ENCODE results near the gene MEA1. TPM values are rescaled to one million over a fixed set of nuclear protein-coding genes. Genes with fewer than 3 reads are reported as not detected.
"Not testable (repeated sequence)": the region's sequence is repeated elsewhere in the genome, so short reads cannot be mapped to it uniquely, and the experiment has no call there.

The MEA1 gene
- total RNA-seq, 1 experiment from 2014 or later = 77.6 TPM

DNA sequence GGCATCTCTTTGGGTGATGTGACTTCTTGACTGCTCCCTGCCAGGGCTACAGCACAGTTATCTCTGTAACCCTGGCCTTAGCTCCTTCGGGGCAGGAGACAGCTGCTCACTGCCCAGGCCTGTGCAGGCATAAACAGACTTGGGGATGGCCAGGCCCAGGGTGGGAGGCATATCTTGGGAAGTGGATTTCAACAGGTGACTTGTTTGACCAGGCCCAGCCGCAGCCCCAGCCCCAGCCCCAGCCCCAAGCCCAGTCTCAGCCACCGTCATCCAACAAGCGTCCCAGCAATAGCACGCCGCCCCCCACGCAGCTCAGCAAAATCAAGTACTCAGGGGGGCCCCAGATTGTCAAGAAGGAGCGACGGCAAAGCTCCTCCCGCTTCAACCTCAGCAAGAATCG is 7.5 kb downstream of the MEA1 start:
- Histone ChIP-seq H2AFZ (no peak overlapping the region), H3K9me2 (ENCODE audit: insufficient read depth) (no peaks in the 10 kb centered on the region), H3K4me2 (no peak overlapping the region), H3K9me3 (ENCODE audit: insufficient read depth, low read depth) (no peaks in the 10 kb centered on the region), H3F3A (ENCODE audit: insufficient read depth, low read depth) (no peaks in the 10 kb centered on the region; the same call in none of the 2 replicates), H3K79me2 (ENCODE audit: low read depth) (no peaks in the 10 kb centered on the region), H3K4me1 (replicated peaks; ENCODE audit: insufficient read depth) (no peaks in the 10 kb centered on the region), H3K36me3 (ENCODE audit: low read depth) (no peaks in the 10 kb centered on the region), H3K4me3 (no peak overlapping the region), H4K20me1 (ENCODE audit: insufficient read depth) (no peaks in the 10 kb centered on the region; the same call in 1 of the 2 replicates), H3K27ac (no peak overlapping the region), H3K27me3 (ENCODE audit: insufficient read depth, low read depth) (no peaks in the 10 kb centered on the region)
- no TSS peak for BruUV-seq (replicated peaks)
- intact Hi-C loops (cut with micrococcal nuclease; ENCODE audit: unreplicated experiment) = no loop called here
- CTCF ChIA-PET = interaction anchor here (0.6 kb wide), 1 partner anchor 11 kb away, joined by 3 read pairs; no protein-coding TSS in a partner anchor
- POLR2A ChIA-PET (ENCODE audit: unreplicated experiment) = interaction anchor here (0.6 kb wide), 1 partner anchor 22 kb away, joined by 4 read pairs; no protein-coding TSS in a partner anchor
- DNase-seq = no peak
- TF ChIP-seq, protein P1, sequence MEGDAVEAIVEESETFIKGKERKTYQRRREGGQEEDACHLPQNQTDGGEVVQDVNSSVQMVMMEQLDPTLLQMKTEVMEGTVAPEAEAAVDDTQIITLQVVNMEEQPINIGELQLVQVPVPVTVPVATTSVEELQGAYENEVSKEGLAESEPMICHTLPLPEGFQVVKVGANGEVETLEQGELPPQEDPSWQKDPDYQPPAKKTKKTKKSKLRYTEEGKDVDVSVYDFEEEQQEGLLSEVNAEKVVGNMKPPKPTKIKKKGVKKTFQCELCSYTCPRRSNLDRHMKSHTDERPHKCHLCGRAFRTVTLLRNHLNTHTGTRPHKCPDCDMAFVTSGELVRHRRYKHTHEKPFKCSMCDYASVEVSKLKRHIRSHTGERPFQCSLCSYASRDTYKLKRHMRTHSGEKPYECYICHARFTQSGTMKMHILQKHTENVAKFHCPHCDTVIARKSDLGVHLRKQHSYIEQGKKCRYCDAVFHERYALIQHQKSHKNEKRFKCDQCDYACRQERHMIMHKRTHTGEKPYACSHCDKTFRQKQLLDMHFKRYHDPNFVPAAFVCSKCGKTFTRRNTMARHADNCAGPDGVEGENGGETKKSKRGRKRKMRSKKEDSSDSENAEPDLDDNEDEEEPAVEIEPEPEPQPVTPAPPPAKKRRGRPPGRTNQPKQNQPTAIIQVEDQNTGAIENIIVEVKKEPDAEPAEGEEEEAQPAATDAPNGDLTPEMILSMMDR (conservative IDR thresholded peaks at IDR 0.05) = no peak
- TF ChIP-seq EZH2 (IDR thresholded peaks at IDR 0.05; ENCODE audit: low read depth) = no peak

DNA sequence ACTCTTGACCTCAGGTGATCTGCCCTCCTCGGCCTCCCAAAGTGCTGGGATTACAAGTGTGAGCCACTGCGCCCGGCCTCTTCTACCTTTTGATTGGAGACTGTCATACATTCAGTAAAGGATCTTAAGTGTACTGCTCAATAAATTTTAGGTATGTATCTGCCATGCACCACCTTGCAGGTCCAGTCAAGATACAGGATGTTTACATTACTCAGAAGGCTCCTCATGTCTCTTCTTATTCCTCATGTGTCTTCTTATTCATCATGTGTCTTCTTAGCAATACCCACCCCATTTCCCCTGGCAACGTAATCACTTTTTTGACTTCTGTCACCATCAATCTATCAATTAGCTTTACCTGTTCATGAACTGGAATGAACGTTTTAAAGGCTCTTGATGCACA is 7.9 kb downstream of the MEA1 start:
- BruUV-seq (replicated peaks) = no TSS peak
- H3K4me3 ChIP-seq = no peak overlapping the region
- ChIA-PET POLR2A (ENCODE audit: unreplicated experiment) (interaction anchor here (0.6 kb wide), 1 partner anchor 22 kb away, joined by 4 read pairs; no protein-coding TSS in a partner anchor), CTCF (no interaction called here)
- no peaks in the 10 kb centered on the region for H3K9me2 ChIP-seq (ENCODE audit: insufficient read depth)
- intact Hi-C loops (cut with micrococcal nuclease; ENCODE audit: unreplicated experiment) = no loop called here
- H4K20me1 ChIP-seq (ENCODE audit: insufficient read depth) = no peaks in the 10 kb centered on the region; the same call in 1 of the 2 replicates
- H3K36me3 ChIP-seq (ENCODE audit: low read depth) = no peaks in the 10 kb centered on the region
- no peaks in the 10 kb centered on the region for H3K4me1 ChIP-seq (replicated peaks; ENCODE audit: insufficient read depth)
- no peak for DNase-seq
- no peaks in the 10 kb centered on the region for H3K9me3 ChIP-seq (ENCODE audit: insufficient read depth, low read depth)
- no peak for TF ChIP-seq EZH2 (IDR thresholded peaks at IDR 0.05; ENCODE audit: low read depth)
- TF ChIP-seq, protein P1 (conservative IDR thresholded peaks at IDR 0.05) = no peak
- H3K27me3 ChIP-seq (ENCODE audit: insufficient read depth, low read depth) = no peaks in the 10 kb centered on the region
- no peak overlapping the region for H2AFZ ChIP-seq
- no peak overlapping the region for H3K4me2 ChIP-seq
- no peak overlapping the region for H3K27ac ChIP-seq
- H3K79me2 ChIP-seq (ENCODE audit: low read depth) = no peaks in the 10 kb centered on the region
- H3F3A ChIP-seq (ENCODE audit: insufficient read depth, low read depth) = no peaks in the 10 kb centered on the region; the same call in 1 of the 2 replicates

DNA sequence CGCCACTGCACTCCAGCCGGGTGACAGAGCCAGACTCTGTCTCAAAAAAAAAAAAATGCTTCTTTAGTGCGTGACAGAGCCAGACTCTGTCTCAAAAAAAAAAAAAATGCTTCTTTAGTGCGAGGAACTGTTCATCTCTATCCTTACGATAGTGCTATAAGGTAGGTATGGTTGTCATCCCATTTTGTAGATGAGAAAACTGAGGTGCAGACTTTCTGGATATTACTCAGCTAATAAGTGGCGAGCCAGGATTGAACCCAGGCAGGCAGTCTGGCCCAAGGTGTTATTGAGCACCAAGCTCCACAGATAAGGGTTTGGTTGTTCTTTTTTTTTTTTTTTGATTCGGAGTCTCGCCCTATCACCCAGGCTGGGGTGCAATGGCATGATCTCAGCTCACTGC is 11.9 kb downstream of the MEA1 start:
- Histone ChIP-seq H3K9me3 (ENCODE audit: insufficient read depth, low read depth) (no peaks in the 10 kb centered on the region), H4K20me1 (ENCODE audit: insufficient read depth) (no peaks in the 10 kb centered on the region), H3K4me2 (no peak overlapping the region), H3F3A (ENCODE audit: insufficient read depth, low read depth) (no peaks in the 10 kb centered on the region; the same call in 1 of the 2 replicates), H3K79me2 (ENCODE audit: low read depth) (no peaks in the 10 kb centered on the region), H3K36me3 (ENCODE audit: low read depth) (no peaks in the 10 kb centered on the region), H3K4me1 (replicated peaks; ENCODE audit: insufficient read depth) (no peaks in the 10 kb centered on the region), H3K9me2 (ENCODE audit: insufficient read depth) (no peaks in the 10 kb centered on the region), H3K27me3 (ENCODE audit: insufficient read depth, low read depth) (no peaks in the 10 kb centered on the region), H3K4me3 (no peak overlapping the region), H2AFZ (no peak overlapping the region), H3K27ac (no peak overlapping the region)
- BruUV-seq (replicated peaks) = no TSS peak
- intact Hi-C loops (cut with micrococcal nuclease; ENCODE audit: unreplicated experiment) = no loop called here
- DNase-seq = no peak
- TF ChIP-seq, protein P1 (conservative IDR thresholded peaks at IDR 0.05) = no peak
- TF ChIP-seq EZH2 (IDR thresholded peaks at IDR 0.05; ENCODE audit: low read depth) = no peak
- ChIA-PET POLR2A (ENCODE audit: unreplicated experiment) (no interaction called here), CTCF (no interaction called here)

DNA sequence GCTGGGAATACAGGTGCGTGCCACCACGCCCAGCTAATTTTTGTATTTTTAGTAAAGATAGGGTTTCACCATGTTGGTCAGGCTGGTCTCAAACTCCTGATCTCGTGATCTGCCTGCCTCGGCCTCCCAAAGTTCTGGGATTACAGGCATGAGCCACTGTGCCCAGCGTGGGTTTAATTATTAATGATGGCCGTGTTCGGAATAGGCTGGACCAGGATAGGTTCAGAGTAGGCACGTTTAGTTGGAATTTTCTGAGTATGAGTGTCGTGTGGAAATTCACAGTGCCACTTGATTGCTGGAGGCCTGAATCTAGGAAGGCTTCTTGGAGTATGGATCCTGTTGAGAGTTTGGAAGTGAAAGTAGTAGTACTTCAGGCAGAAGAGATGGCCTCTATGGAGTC is 15.5 kb downstream of the MEA1 start:
- H3K36me3 ChIP-seq (ENCODE audit: low read depth); H3K27ac ChIP-seq; DNase-seq; H3K9me3 ChIP-seq (ENCODE audit: insufficient read depth, low read depth); H3K9me2 ChIP-seq (ENCODE audit: insufficient read depth); H3K4me1 ChIP-seq (replicated peaks; ENCODE audit: insufficient read depth); POLR2A ChIA-PET (ENCODE audit: unreplicated experiment); H3K27me3 ChIP-seq (ENCODE audit: insufficient read depth, low read depth); BruUV-seq (replicated peaks); H4K20me1 ChIP-seq (ENCODE audit: insufficient read depth); H3K79me2 ChIP-seq (ENCODE audit: low read depth); intact Hi-C loops (cut with micrococcal nuclease; ENCODE audit: unreplicated experiment); H3K4me3 ChIP-seq; H3K4me2 ChIP-seq; H3F3A ChIP-seq (ENCODE audit: insufficient read depth, low read depth); H2AFZ ChIP-seq: not testable (repeated sequence)
- CTCF ChIA-PET = interaction anchor here (0.6 kb wide), 2 partner anchors 236 to 840 kb away, joined by 3 read pairs; no protein-coding TSS in a partner anchor

Data from PC-9 (cell line).